CD4-positive, CD25-positive, alpha-beta regulatory T cell (primary cell): ENCODE results near the gene GABARAPL2. TPM values are rescaled to one million over a fixed set of nuclear protein-coding genes. Genes with fewer than 3 reads are reported as not detected.
"Not testable (repeated sequence)": the region's sequence is repeated elsewhere in the genome, so short reads cannot be mapped to it uniquely, and the experiment has no call there.

ENCODE experiments used
- ATAC-seq, 2 donors: fragments of 150-1000 bp; cut with Tn5 transposase; one replicate each; pipeline ENCODE4 v1.10.0; 2021; ENCODE audit warnings: low read depth in 2 of 2, moderate number of reproducible peaks in 2 of 2, moderate library complexity in 1 of 2
- DNase-seq, 3 donors: peaks; one replicate each; pipeline versions ENCODE4 v3.0.0 to v3.0.0-alpha.2; 2012 to 2022; ENCODE audit warnings: mixed read lengths in 1 of 3
- H3K27ac ChIP-seq: one replicate; pipeline ENCODE4 v1.7.0; 2013; ENCODE audit warnings: mild to moderate bottlenecking, low read length; ENCODE audit not compliant: insufficient read depth, poor library complexity, severe bottlenecking
- H3K27me3 ChIP-seq: one replicate; pipeline ENCODE4 v1.7.0; 2013; ENCODE audit warnings: low read length; ENCODE audit not compliant: control insufficient read depth, insufficient read depth
- H3K36me3 ChIP-seq: one replicate; pipeline ENCODE4 v1.7.0; 2013; ENCODE audit warnings: mild to moderate bottlenecking, low read length, moderate library complexity; ENCODE audit not compliant: control insufficient read depth, insufficient read depth
- H3K4me1 ChIP-seq: 2 replicates; pipeline ENCODE4 v1.7.0; 2013; ENCODE audit warnings: mild to moderate bottlenecking, low read length; ENCODE audit not compliant: insufficient read depth, control insufficient read depth, poor library complexity, severe bottlenecking
- H3K4me3 ChIP-seq: one replicate; pipeline ENCODE4 v1.7.0; 2013; ENCODE audit warnings: low read depth, mild to moderate bottlenecking, low read length, moderate library complexity
- H3K9me3 ChIP-seq, 2 experiments: 1 replicate in 1 of 2; 2 replicates in 1 of 2; pipeline ENCODE4 v1.7.0; 2013; ENCODE audit warnings: low read length in 2 of 2, mild to moderate bottlenecking in 1 of 2, moderate library complexity in 1 of 2; ENCODE audit not compliant: control insufficient read depth in 2 of 2
- H3K27ac Mint-ChIP-seq, 3 donors: one replicate each; pipeline ENCODE4 v1.8.0; 2020 to 2022; ENCODE audit warnings: mild to moderate bottlenecking in 3 of 3, mixed read lengths in 3 of 3, moderate library complexity in 2 of 3
- H3K27me3 Mint-ChIP-seq: one replicate; pipeline ENCODE4 v1.8.0; 2022; ENCODE audit warnings: mild to moderate bottlenecking, mixed read lengths
- H3K36me3 Mint-ChIP-seq: one replicate; pipeline ENCODE4 v1.8.0; 2020; ENCODE audit warnings: mixed read lengths
- H3K4me1 Mint-ChIP-seq, 4 donors: one replicate each; pipeline ENCODE4 v1.8.0; 2020 to 2022; ENCODE audit warnings: mixed read lengths in 4 of 4, mild to moderate bottlenecking in 1 of 4
- H3K4me3 Mint-ChIP-seq, 4 donors: one replicate each; pipeline ENCODE4 v1.8.0; 2020 to 2022; ENCODE audit warnings: mild to moderate bottlenecking in 4 of 4, mixed read lengths in 4 of 4, moderate library complexity in 3 of 4
- H3K9me3 Mint-ChIP-seq, 7 donors: one replicate each; pipeline ENCODE4 v1.8.0; 2020 to 2022; ENCODE audit warnings: mixed read lengths in 7 of 7, mild to moderate bottlenecking in 3 of 7, moderate library complexity in 2 of 7
- polyA plus RNA-seq, 4 donors: library from polyadenylated mRNA; unstranded; fragments of 300-500 nt; fragmentation: Illumina TruSeq; gene quantifications; one replicate each; pipeline ENCODE4 v1.2.3, GENCODE V29; 2021
- total RNA-seq: library from RNA; stranded (reverse); gene quantifications from one replicate; pipeline ENCODE4 v1.2.3, GENCODE V29; 2022

Gene GABARAPL2
- total and polyA plus RNA-seq, 5 donors from 2014 or later: 81.3 to 354 (median 308) TPM

GRCh38 chr16:75542462-75542861, 23.7 kb upstream of the GABARAPL2 start:
- DNase-seq, H3K27ac Mint-ChIP-seq, H3K36me3 Mint-ChIP-seq, H3K4me1 Mint-ChIP-seq, H3K9me3 Mint-ChIP-seq, H3K36me3 ChIP-seq, H3K4me1 ChIP-seq, H3K27me3 ChIP-seq, H3K4me3 ChIP-seq, H3K9me3 ChIP-seq, H3K4me3 Mint-ChIP-seq, H3K27ac ChIP-seq, H3K27me3 Mint-ChIP-seq, ATAC-seq: not testable (repeated sequence)

- H3K4me1 Mint-ChIP-seq, H3K9me3 Mint-ChIP-seq, H3K9me3 ChIP-seq, H3K27ac ChIP-seq, DNase-seq, H3K27me3 Mint-ChIP-seq, H3K4me3 Mint-ChIP-seq, ATAC-seq, H3K36me3 ChIP-seq, H3K36me3 Mint-ChIP-seq, H3K4me1 ChIP-seq, H3K27me3 ChIP-seq, H3K4me3 ChIP-seq: not testable (repeated sequence)
- H3K27ac Mint-ChIP-seq: peak overlapping the region in 1 of 3 donors; percentile 32
These were observed 20.3 kb upstream of the GABARAPL2 start for GRCh38 chr16:75545879-75546278.

- H3K4me1 Mint-ChIP-seq: peaks cover 0 to 3% (median 0%) of the 10 kb centered on the region in 4 donors
- Histone ChIP-seq H3K4me1 (no peaks in the 10 kb centered on the region), H3K27me3 (no peaks in the 10 kb centered on the region), H3K36me3 (no peaks in the 10 kb centered on the region), H3K4me3 (no peak overlapping the region), H3K9me3 (no peaks in the 10 kb centered on the region), H3K27ac (no peak overlapping the region)
- H3K9me3 Mint-ChIP-seq: peaks cover 0 to 2% (median 0%) of the 10 kb centered on the region in 7 donors
- no peaks in the 10 kb centered on the region for H3K36me3 Mint-ChIP-seq
- H3K27ac Mint-ChIP-seq: peak overlapping the region in 1 of 3 donors; percentile 32
- H3K4me3 Mint-ChIP-seq: no peak overlapping the region
- no peak for ATAC-seq
- no peak for DNase-seq
- H3K27me3 Mint-ChIP-seq: no peaks in the 10 kb centered on the region
These were observed 19.9 kb upstream of the GABARAPL2 start for GRCh38 chr16:75546293-75546692.

GRCh38 chr16:75548456-75548855, 17.7 kb upstream of the GABARAPL2 start:
- not testable (repeated sequence) for H3K27me3 Mint-ChIP-seq

GRCh38 chr16:75550211-75550662, 15.9 kb upstream of the GABARAPL2 start:
- Histone ChIP-seq H3K4me3 (no peak overlapping the region), H3K27ac (no peak overlapping the region), H3K4me1 (peaks cover 3% of the 10 kb centered on the region), H3K27me3 (peaks cover 6% of the 10 kb centered on the region), H3K36me3 (no peaks in the 10 kb centered on the region), H3K9me3 (no peaks in the 10 kb centered on the region)
- H3K27ac Mint-ChIP-seq: no peak overlapping the region
- no peak overlapping the region for H3K4me3 Mint-ChIP-seq
- peaks cover 14% of the 10 kb centered on the region for H3K27me3 Mint-ChIP-seq
- H3K9me3 Mint-ChIP-seq: peaks cover 0 to 2% (median 0%) of the 10 kb centered on the region in 7 donors
- H3K4me1 Mint-ChIP-seq: peaks cover 0 to 4% (median 0%) of the 10 kb centered on the region in 4 donors
- ATAC-seq (peak in 1 of 2 donors; percentile 16), DNase-seq (peak in 1 of 3 donors; percentile 40)
- H3K36me3 Mint-ChIP-seq: no peaks in the 10 kb centered on the region

More at GRCh38 chr16:75548456-75548855, 17.7 kb upstream of the GABARAPL2 start:
- not testable (repeated sequence) for H3K4me3 Mint-ChIP-seq, H3K27me3 ChIP-seq, H3K4me1 ChIP-seq, DNase-seq, H3K9me3 Mint-ChIP-seq, H3K27ac Mint-ChIP-seq, H3K36me3 ChIP-seq, H3K27ac ChIP-seq, H3K9me3 ChIP-seq, H3K36me3 Mint-ChIP-seq, H3K4me1 Mint-ChIP-seq, ATAC-seq, H3K4me3 ChIP-seq

GRCh38 chr16:75552951-75553350, 13.2 kb upstream of the GABARAPL2 start:
- Mint-ChIP-seq H3K4me1 (peaks cover 2 to 17% (median 8%) of the 10 kb centered on the region in 4 donors), H3K27me3 (peaks cover 14% of the 10 kb centered on the region), H3K27ac (no peak overlapping the region), H3K36me3 (no peaks in the 10 kb centered on the region), H3K9me3 (no peaks in the 10 kb centered on the region), H3K4me3 (peak overlapping the region in 1 of 4 donors; percentile 40)
- H3K4me1 ChIP-seq: peaks cover 16% of the 10 kb centered on the region
- peaks cover 6% of the 10 kb centered on the region for H3K27me3 ChIP-seq
- H3K4me3 ChIP-seq: no peak overlapping the region
- H3K9me3 ChIP-seq: no peaks in the 10 kb centered on the region
- no peak for DNase-seq
- H3K27ac ChIP-seq: no peak overlapping the region
- no peaks in the 10 kb centered on the region for H3K36me3 ChIP-seq
- no peak for ATAC-seq

- Histone ChIP-seq H3K36me3 (no peaks in the 10 kb centered on the region), H3K4me3 (peak overlapping the region; percentile 41), H3K27ac (peak overlapping the region; percentile 84), H3K4me1 (peaks cover 16% of the 10 kb centered on the region), H3K9me3 (no peaks in the 10 kb centered on the region), H3K27me3 (peaks cover 9% of the 10 kb centered on the region)
- Mint-ChIP-seq H3K27me3 (peaks cover 14% of the 10 kb centered on the region), H3K9me3 (no peaks in the 10 kb centered on the region), H3K4me3 (peak overlapping the region; percentile 79 to 89 (median 85)), H3K36me3 (no peaks in the 10 kb centered on the region), H3K27ac (peak overlapping the region; percentile 31 to 72 (median 52)), H3K4me1 (peaks cover 2 to 14% (median 8%) of the 10 kb centered on the region in 4 donors)
- ATAC-seq: no peak
- DNase-seq: peak in 1 of 3 donors; percentile 10
These were observed 10.9 kb upstream of the GABARAPL2 start for GRCh38 chr16:75555213-75555706.
